ENCODE data around the gene WRNIP1. TPM values are rescaled to one million over a fixed set of nuclear protein-coding genes. Genes with fewer than 3 reads are reported as not detected.

Gene WRNIP1
- total and polyA plus RNA-seq, 9 of the 15 experiments (the other 6 are each of a cell fraction or from before 2014, with no cell fraction given) = 13.2 to 63.6 (median 48.6) TPM

DNA sequence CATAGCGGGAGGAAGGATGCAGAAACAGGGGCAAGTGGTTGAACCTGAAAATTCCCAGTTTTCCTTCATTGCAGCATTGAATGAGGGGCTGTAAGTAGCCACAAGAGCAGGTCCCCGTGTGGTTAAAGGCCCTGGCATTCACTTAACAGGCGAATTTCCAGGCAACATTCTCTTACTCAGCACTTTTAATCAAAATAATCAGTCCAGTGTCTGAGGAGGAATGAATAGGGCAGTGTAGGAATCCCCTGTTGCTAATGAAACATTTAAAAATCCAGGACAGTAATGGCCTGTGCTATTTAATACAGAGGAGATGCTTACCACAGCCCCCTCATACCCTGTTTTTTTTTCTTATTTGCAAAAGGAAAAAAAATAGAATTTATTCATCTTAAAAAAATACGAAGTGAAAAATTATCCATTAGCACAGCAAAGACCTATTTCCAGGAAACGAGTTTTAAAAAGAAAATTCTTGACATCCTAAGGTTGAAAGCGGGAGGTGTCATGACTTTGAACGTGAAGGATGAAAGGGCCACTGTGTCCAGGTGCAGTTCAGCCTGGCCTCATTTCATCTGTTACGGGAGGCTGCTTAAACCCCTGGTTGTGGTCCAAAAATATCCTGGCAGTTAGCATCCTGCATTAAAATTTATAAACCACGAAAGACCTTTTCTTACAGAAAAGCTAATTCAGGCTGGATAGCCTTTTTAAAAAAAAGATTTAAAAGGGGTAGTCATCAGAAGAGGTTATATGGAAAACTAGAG is 34.7 kb upstream of the WRNIP1 start (continued):
- TF ChIP-seq, protein P1, sequence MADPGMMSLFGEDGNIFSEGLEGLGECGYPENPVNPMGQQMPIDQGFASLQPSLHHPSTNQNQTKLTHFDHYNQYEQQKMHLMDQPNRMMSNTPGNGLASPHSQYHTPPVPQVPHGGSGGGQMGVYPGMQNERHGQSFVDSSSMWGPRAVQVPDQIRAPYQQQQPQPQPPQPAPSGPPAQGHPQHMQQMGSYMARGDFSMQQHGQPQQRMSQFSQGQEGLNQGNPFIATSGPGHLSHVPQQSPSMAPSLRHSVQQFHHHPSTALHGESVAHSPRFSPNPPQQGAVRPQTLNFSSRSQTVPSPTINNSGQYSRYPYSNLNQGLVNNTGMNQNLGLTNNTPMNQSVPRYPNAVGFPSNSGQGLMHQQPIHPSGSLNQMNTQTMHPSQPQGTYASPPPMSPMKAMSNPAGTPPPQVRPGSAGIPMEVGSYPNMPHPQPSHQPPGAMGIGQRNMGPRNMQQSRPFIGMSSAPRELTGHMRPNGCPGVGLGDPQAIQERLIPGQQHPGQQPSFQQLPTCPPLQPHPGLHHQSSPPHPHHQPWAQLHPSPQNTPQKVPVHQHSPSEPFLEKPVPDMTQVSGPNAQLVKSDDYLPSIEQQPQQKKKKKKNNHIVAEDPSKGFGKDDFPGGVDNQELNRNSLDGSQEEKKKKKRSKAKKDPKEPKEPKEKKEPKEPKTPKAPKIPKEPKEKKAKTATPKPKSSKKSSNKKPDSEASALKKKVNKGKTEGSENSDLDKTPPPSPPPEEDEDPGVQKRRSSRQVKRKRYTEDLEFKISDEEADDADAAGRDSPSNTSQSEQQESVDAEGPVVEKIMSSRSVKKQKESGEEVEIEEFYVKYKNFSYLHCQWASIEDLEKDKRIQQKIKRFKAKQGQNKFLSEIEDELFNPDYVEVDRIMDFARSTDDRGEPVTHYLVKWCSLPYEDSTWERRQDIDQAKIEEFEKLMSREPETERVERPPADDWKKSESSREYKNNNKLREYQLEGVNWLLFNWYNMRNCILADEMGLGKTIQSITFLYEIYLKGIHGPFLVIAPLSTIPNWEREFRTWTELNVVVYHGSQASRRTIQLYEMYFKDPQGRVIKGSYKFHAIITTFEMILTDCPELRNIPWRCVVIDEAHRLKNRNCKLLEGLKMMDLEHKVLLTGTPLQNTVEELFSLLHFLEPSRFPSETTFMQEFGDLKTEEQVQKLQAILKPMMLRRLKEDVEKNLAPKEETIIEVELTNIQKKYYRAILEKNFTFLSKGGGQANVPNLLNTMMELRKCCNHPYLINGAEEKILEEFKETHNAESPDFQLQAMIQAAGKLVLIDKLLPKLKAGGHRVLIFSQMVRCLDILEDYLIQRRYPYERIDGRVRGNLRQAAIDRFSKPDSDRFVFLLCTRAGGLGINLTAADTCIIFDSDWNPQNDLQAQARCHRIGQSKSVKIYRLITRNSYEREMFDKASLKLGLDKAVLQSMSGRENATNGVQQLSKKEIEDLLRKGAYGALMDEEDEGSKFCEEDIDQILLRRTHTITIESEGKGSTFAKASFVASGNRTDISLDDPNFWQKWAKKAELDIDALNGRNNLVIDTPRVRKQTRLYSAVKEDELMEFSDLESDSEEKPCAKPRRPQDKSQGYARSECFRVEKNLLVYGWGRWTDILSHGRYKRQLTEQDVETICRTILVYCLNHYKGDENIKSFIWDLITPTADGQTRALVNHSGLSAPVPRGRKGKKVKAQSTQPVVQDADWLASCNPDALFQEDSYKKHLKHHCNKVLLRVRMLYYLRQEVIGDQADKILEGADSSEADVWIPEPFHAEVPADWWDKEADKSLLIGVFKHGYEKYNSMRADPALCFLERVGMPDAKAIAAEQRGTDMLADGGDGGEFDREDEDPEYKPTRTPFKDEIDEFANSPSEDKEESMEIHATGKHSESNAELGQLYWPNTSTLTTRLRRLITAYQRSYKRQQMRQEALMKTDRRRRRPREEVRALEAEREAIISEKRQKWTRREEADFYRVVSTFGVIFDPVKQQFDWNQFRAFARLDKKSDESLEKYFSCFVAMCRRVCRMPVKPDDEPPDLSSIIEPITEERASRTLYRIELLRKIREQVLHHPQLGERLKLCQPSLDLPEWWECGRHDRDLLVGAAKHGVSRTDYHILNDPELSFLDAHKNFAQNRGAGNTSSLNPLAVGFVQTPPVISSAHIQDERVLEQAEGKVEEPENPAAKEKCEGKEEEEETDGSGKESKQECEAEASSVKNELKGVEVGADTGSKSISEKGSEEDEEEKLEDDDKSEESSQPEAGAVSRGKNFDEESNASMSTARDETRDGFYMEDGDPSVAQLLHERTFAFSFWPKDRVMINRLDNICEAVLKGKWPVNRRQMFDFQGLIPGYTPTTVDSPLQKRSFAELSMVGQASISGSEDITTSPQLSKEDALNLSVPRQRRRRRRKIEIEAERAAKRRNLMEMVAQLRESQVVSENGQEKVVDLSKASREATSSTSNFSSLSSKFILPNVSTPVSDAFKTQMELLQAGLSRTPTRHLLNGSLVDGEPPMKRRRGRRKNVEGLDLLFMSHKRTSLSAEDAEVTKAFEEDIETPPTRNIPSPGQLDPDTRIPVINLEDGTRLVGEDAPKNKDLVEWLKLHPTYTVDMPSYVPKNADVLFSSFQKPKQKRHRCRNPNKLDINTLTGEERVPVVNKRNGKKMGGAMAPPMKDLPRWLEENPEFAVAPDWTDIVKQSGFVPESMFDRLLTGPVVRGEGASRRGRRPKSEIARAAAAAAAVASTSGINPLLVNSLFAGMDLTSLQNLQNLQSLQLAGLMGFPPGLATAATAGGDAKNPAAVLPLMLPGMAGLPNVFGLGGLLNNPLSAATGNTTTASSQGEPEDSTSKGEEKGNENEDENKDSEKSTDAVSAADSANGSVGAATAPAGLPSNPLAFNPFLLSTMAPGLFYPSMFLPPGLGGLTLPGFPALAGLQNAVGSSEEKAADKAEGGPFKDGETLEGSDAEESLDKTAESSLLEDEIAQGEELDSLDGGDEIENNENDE (IDR thresholded peaks at IDR 0.05; ENCODE audit: low read depth, low read length) = no peak
- TF ChIP-seq MCM5 (IDR thresholded peaks at IDR 0.05; ENCODE audit: low read depth) = no peak
- no peak for TF ChIP-seq FOXK2 (conservative IDR thresholded peaks at IDR 0.05 in 1 of 2, IDR thresholded peaks at IDR 0.05 in 1 of 2; ENCODE audit: low read depth in 2 of 2)
- TF ChIP-seq C11orf30 (IDR thresholded peaks at IDR 0.05; ENCODE audit: low read depth) = peak; percentile 93
- no peak for TF ChIP-seq NR4A1 (CRISPR knock-in tag; IDR thresholded peaks at IDR 0.05)
- no peak for TF ChIP-seq NR4A1 (tag; IDR thresholded peaks at IDR 0.05)
- TF ChIP-seq PHB2 (IDR thresholded peaks at IDR 0.05; ENCODE audit: low read depth) = no peak
- TF ChIP-seq, protein P2, sequence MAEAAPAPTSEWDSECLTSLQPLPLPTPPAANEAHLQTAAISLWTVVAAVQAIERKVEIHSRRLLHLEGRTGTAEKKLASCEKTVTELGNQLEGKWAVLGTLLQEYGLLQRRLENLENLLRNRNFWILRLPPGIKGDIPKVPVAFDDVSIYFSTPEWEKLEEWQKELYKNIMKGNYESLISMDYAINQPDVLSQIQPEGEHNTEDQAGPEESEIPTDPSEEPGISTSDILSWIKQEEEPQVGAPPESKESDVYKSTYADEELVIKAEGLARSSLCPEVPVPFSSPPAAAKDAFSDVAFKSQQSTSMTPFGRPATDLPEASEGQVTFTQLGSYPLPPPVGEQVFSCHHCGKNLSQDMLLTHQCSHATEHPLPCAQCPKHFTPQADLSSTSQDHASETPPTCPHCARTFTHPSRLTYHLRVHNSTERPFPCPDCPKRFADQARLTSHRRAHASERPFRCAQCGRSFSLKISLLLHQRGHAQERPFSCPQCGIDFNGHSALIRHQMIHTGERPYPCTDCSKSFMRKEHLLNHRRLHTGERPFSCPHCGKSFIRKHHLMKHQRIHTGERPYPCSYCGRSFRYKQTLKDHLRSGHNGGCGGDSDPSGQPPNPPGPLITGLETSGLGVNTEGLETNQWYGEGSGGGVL (CRISPR knock-in tag; IDR thresholded peaks at IDR 0.05) = no peak
- TF ChIP-seq HMGN3 (IDR thresholded peaks at IDR 0.05; ENCODE audit: borderline replicate concordance, extremely low read depth, insufficient read length, low read depth, low read length) = no peak
- TF ChIP-seq ZNF507 (tag; conservative IDR thresholded peaks at IDR 0.05) = no peak
- TF ChIP-seq MAFG (tag; conservative IDR thresholded peaks at IDR 0.05) = peak; percentile 93
- no peak for TF ChIP-seq BHLHE40 (IDR thresholded peaks at IDR 0.05; ENCODE audit: low read length)
- TF ChIP-seq, protein P3, sequence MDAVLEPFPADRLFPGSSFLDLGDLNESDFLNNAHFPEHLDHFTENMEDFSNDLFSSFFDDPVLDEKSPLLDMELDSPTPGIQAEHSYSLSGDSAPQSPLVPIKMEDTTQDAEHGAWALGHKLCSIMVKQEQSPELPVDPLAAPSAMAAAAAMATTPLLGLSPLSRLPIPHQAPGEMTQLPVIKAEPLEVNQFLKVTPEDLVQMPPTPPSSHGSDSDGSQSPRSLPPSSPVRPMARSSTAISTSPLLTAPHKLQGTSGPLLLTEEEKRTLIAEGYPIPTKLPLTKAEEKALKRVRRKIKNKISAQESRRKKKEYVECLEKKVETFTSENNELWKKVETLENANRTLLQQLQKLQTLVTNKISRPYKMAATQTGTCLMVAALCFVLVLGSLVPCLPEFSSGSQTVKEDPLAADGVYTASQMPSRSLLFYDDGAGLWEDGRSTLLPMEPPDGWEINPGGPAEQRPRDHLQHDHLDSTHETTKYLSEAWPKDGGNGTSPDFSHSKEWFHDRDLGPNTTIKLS (IDR thresholded peaks at IDR 0.05; ENCODE audit: borderline replicate concordance, low read depth) = no peak
- TF ChIP-seq BRD4 (IDR thresholded peaks at IDR 0.05) = no peak
